NCI-H2081 (cell line): ENCODE data around the gene NCLN.
"Not testable (repeated sequence)": the region's sequence is repeated elsewhere in the genome, so short reads cannot be mapped to it uniquely, and the experiment has no call there.

Experiments used
- DNase-seq, 2 experiments: peaks; one replicate each; lab custom pipeline; 2025; lab: John Stamatoyannopoulos, UW

NCLN gene

GRCh38 chr19:3183721-3184641, 1.7 kb upstream of the NCLN start:
- DNase-seq = no peak

GRCh38 chr19:3184847-3185460, 776 bp upstream of the NCLN start:
- DNase-seq = peak; percentile 77 to 83

DNA sequence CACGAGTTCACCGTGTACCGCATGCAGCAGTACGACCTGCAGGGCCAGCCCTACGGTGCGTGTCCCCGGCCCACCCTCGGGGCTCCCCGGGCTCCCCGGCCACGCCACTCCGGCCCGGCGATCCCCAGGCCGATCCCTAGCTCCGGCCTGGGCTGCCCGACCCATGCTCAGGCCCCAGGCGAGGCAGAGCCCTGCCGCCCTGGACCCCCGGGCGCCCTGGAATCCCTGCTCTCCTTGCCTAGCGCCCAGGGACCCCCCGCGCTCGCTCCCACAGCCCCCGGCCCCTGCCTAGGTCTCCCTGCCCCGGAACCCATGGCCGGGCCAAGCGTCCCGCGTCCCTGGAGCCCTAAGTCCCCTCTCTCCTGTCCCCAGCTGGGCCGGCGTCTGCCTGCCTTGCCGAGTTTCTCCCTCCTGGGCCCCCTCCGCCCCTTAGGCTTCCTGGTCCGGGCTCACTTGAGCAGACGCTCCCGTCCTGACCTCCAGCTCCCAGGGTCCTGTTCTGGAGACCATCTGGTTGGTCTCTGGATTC, 494 bp downstream of the NCLN start:
- no peak for DNase-seq

- DNase-seq = no peak
Measured at GRCh38 chr19:3186891-3187661, 1.3 kb downstream of the NCLN start.

GRCh38 chr19:3187662-3188511, 2.2 kb downstream of the NCLN start:
- no peak for DNase-seq

GRCh38 chr19:3188627-3189596, 3.2 kb downstream of the NCLN start:
- no peak for DNase-seq

GRCh38 chr19:3189702-3190469, 4.2 kb downstream of the NCLN start:
- no peak for DNase-seq

- DNase-seq = no peak
Measured at GRCh38 chr19:3190470-3190770, 4.7 kb downstream of the NCLN start.

DNA sequence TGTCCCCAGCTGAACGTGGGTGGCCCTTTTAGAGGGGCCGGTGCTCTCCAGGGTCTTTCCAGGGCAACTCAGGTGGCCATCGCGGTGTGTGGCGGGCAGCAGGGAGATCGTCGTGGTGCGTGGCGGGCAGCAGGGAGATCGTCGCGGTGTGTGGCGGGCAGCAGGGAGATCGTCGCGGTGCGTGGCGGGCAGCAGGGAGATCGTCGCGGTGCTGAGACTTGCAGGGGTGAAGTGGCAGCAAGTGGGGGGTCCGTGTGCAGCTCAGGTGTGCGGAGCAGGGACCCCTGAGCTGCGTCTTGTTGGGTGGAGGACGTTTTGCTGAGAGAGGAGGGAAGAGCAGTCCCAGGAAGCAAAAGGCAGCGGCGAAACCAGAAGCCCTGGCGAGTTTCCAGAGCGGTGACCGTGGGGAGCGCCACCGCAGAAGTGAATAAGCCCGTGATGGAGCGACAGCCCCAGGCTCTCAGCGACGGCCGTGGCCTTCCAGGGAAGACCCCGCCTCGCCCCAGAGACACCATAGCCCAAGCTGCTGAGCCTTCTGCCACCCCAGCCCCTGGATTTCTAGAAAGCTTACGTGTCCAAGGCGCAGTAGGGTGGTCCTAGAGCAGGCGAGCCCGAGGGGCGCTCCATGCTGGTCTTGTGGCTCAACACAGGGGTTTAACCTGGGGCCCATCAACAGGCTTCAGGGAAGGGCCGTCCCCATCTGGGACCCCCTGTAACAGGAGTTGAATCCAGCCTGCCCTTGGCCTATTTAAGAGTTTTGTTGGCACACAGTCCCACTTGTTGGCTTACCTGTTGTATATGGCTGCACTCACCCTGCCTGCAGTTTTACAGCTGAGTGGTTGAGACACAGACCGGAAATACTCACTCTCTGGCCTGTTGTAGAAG, 5.4 kb downstream of the NCLN start:
- no peak for DNase-seq

DNA sequence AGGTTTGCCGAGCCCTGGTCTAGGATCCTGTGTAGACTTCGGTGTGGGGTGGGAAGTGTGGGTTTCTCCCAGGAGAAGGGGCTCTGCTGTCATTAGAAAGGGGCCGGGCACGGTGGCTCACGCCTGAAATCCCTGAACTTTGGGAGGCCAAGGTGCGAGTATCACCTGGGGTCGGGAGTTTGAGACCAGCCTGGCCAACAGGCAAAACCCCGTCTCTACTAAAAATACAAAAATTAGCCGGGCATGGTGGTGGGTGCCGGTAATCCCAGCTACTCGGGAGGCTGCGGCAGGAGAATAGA, 6.0 kb downstream of the NCLN start:
- DNase-seq = not testable (repeated sequence)

DNA sequence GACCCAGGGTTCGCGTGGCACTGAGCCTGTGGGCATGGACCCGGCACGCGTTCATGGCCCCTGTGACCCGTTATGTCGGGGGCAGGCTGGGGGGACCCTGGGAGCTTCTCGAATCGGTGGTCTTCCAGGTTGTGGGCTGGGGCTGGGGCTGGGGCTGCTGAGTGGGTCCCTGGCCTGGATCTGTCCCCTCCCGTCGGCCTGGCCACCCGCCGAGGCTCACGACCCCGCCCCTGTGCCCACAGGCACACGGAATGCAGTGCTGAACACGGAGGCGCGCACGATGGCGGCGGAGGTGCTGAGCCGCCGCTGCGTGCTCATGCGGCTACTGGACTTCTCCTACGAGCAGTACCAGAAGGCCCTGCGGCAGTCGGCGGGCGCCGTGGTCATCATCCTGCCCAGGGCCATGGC, 6.5 kb downstream of the NCLN start:
- DNase-seq = no peak

DNA sequence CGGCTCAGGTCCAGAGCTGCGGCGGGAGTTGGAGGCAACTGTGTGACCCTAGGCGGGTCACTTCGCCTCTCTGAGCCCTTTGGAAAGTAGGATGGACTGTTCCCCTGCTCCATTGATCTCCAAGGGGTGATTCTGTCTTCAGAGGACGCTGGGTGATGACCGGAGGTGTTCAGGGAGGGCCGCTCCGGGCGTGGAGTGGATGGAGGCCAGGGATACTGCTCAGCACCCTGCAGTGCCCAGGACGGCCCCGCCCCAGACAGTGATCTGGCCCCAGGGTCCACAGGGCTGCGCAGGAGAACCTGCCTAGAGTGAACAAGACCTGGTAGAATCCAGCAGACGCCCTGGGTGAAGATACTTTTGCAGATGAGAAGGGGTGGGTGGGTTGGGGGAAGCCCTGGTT, 7.0 kb downstream of the NCLN start:
- no peak for DNase-seq

- DNase-seq = no peak
Measured at GRCh38 chr19:3193256-3194105, 7.8 kb downstream of the NCLN start.

- DNase-seq = no peak
Measured at GRCh38 chr19:3194106-3195087, 8.7 kb downstream of the NCLN start.

DNA sequence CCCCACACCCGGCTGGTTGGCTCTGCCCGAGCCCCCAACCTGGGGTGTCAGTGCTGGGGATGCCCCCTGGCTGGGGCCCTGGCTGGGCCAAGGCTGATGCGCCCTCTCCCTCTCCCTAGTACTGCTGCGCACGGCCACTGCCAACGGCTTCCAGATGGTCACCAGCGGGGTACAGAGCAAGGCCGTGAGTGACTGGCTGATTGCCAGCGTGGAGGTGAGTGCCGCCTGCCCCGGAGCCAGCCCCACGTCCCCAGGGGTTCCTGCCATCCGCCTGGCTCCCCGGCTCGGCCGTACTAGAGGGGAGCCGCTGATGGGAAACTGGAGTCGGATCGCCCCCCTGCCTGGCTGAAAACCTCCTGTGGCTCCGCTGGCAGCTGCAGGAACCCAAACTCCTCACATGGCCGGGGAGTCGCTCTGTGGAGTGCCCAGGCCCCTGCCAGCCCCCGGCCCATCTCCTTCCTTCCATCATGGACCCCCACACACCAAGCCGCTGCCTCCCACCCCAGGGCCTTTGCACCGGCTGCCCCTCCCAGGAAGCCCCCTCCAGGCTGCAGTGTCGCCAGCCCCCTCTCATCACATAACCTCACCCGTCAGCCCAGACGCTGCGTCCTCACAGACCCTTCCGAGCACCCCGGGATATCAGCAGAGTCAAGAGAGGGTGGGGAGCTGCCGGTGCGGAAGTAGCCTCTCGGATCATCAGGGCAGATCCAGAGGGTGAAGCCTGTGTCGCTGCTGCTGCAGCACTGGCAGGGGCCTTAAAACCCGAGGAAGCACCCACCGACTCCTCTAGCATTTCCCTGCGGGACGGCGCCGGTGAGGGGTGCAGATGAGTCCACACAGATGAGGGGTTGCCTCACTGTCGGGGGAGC, 10.6 kb downstream of the NCLN start:
- DNase-seq = peak in 1 of 2 experiments; percentile 41

DNA sequence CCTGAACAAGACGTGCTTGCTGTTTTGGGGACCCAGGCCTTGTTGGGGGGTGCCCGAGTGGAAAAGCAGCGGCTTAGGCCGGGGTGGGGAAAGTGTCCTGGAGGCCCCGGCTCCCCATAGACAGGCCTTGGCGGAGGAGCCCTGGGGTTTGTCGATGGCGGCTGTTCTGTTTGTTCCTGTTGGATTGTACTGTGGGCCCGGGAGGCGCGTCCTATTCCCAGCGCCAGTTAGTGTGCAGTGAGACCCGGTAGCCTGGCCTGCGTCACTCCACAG, 11.1 kb downstream of the NCLN start:
- no peak for DNase-seq
